ENCODE data around the gene HMGXB4.

DNA sequence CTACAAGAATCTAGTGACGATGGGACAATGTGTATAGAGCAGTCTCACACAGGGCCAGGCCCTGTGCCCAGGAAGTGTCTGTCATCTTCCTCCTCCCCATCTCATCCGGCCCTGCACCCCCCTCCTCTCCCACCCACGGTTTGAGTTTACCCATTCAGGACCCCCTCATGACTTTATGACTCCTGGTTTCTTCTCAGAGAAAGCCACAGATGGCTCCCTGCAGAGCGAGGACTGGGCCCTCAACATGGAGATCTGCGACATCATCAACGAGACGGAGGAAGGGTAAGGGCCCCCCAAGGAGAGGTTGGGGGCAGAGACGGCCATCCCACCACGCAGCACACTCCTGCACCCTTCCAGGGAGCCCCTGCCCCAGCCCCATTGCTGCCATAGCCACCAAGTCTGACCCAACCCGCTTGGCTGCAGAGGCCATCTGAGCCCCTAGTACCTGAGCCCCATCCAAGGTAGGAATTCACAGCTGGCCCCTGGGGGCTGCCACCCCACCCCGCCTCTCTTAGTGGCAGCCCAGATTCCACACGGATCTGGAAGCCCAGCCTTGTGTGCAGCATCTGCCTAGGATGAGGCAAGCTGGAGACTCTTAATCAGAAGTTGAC lies 60.5 kb downstream of the HMGXB4 start:
- TF ChIP-seq POLR2AphosphoS5 (IDR thresholded peaks at IDR 0.05): no peak
- TF ChIP-seq POLR2A (IDR thresholded peaks at IDR 0.05): no peak
- TF ChIP-seq, protein P1, sequence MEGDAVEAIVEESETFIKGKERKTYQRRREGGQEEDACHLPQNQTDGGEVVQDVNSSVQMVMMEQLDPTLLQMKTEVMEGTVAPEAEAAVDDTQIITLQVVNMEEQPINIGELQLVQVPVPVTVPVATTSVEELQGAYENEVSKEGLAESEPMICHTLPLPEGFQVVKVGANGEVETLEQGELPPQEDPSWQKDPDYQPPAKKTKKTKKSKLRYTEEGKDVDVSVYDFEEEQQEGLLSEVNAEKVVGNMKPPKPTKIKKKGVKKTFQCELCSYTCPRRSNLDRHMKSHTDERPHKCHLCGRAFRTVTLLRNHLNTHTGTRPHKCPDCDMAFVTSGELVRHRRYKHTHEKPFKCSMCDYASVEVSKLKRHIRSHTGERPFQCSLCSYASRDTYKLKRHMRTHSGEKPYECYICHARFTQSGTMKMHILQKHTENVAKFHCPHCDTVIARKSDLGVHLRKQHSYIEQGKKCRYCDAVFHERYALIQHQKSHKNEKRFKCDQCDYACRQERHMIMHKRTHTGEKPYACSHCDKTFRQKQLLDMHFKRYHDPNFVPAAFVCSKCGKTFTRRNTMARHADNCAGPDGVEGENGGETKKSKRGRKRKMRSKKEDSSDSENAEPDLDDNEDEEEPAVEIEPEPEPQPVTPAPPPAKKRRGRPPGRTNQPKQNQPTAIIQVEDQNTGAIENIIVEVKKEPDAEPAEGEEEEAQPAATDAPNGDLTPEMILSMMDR (IDR thresholded peaks at IDR 0.05): no peak
- TF ChIP-seq EP300 (IDR thresholded peaks at IDR 0.05): no peak

Measured in gastroesophageal sphincter (tissue), 3 donors.